B cell (primary cell): ENCODE results near the gene KRTAP4-4.

ENCODE experiments used
- EZH2 ChIP-seq: IDR thresholded peaks from 2 replicates; pipeline ENCODE4 v1.6.1; 2012; ENCODE audit warnings: borderline replicate concordance, low read depth, mild to moderate bottlenecking, moderate library complexity, low read length; ENCODE audit not compliant: insufficient read depth, poor library complexity, severe bottlenecking
- TF ChIP-seq, protein P1 (sequence below): fragments of 200-600 bp; IDR thresholded peaks from one replicate; pipeline ENCODE4 v1.8.0; 2022; ENCODE audit warnings: antibody characterized with exemption, mild to moderate bottlenecking

- TF ChIP-seq, protein P1, sequence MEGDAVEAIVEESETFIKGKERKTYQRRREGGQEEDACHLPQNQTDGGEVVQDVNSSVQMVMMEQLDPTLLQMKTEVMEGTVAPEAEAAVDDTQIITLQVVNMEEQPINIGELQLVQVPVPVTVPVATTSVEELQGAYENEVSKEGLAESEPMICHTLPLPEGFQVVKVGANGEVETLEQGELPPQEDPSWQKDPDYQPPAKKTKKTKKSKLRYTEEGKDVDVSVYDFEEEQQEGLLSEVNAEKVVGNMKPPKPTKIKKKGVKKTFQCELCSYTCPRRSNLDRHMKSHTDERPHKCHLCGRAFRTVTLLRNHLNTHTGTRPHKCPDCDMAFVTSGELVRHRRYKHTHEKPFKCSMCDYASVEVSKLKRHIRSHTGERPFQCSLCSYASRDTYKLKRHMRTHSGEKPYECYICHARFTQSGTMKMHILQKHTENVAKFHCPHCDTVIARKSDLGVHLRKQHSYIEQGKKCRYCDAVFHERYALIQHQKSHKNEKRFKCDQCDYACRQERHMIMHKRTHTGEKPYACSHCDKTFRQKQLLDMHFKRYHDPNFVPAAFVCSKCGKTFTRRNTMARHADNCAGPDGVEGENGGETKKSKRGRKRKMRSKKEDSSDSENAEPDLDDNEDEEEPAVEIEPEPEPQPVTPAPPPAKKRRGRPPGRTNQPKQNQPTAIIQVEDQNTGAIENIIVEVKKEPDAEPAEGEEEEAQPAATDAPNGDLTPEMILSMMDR, result no peak
- TF ChIP-seq EZH2, result no peak
These were observed at the start of gene KRTAP4-4 for GRCh38 chr17:41160648-41161047.
